GM18502 (cell line): ENCODE data around the gene CHSY3.

Experiments used
- ATAC-seq: cut with Tn5 transposase; IDR thresholded peaks from one replicate; pipeline ENCODE4 v1.9.1; 2021; ENCODE audit warnings: mild to moderate bottlenecking; ENCODE audit not compliant: unreplicated experiment, poor library complexity

Gene CHSY3

DNA sequence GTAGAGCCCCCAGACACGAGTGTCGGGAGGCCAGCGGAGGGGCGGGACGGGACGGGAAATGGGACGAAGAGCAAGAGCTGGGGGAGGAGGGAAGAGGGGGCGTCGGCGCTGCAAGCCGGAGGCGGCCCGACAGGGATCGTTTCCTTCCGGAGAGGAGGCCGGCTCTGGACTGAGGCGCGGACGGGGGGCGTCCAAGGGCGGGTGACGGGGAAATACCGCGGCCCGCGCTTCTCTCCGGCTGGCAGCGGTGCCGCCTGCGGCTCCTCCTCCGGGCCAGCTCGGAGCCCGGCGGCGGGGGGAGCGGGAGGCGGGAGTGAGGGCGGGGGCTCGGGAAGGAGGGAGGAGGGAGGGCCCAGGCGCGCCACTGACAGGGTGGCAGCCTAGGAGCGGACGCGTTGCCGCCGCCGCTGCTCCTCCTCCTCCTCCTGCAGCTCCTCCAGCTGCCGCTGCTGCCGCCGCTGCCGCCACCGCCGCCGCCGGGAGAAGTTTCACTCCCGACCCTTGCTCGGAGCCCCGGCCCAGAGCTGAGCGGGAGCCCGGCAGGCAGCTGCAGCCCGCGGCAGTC, at the start of gene CHSY3:
Gene CHSY3 (plus strand): TSS at position 364 of the 565 bp plus-strand sequence.
- peak; percentile 72 for ATAC-seq

DNA sequence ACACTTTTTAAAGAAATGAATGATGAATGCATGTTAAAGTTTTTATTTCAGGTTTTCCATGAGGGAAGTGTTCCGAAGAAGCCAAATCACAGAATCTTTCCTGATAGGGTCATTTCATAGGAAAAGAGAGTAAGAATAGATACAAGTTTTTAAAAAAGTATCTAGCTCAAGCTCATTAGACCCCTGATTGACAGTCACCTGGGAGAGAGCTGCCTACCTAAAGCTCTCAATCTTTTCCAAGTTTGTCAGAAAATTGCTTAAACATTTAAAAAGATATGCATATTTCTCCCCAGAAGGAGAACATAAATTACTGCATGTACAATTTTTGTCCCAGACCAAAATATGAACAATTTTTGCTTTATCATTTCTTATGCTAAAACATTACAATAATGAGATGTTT, 47.9 kb upstream of the CHSY3 start:
- no peak for ATAC-seq

DNA sequence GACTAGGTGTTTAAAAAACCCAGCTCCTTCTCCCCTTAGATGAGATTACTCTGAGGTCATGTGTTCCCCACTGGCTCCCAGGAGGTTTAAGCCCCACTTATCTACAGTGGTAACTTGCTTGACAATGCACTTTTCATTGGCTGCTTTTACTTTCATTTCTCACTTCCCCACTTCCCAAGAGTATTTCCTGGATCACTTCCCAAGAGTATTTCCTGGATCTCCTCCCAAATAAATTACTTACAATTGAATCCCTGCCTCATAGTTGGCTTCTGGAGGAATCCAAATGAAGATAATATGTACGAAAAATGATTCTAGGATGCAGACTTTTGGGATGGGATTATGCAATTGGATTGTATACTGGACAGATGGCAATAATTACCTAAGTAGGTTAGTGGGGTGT, 47.1 kb upstream of the CHSY3 start:
- no peak for ATAC-seq

DNA sequence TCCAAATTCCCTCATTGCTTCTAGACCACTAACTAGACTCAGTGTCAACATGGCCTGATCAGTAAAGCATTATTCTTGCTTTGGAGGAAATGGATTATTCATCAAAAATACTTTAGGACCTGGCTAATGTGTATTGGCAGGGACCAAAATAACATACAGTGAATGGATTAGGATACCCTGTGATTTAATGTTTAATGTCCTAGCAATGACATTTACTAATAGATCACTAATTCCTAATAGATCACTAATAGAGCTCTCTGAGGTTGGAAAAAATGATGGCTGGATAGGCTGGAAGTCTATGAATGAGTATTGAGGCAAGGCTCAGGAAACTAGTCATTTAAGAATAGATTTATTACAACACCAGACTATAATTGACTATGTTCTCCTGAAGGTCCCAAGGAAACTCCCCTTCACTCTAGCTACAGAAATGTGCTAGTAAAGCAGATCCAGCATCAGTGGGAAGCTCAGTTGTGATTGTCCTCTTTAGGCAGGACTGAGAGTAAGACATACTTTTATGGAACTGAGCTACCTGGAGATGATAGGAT, 46.1 kb upstream of the CHSY3 start:
- ATAC-seq: no peak

DNA sequence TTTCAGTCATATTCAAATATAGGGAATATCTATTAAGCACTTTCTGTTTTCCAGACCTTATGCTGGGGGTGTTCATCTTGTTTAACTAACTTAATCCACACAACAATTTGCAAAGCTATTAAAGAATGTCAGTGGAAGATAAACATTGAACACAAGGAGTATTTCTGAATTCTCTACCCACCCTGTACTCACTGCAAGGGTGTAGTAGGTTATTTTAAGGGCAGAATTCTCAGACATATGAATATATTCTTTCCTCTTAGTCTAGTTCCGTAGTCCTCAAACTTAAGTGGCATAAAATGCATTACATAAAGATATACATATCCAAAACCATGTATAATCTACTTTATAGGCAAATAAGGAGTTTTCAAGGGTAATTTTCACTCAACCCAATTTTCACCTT, 19.9 kb upstream of the CHSY3 start:
- no peak for ATAC-seq

DNA sequence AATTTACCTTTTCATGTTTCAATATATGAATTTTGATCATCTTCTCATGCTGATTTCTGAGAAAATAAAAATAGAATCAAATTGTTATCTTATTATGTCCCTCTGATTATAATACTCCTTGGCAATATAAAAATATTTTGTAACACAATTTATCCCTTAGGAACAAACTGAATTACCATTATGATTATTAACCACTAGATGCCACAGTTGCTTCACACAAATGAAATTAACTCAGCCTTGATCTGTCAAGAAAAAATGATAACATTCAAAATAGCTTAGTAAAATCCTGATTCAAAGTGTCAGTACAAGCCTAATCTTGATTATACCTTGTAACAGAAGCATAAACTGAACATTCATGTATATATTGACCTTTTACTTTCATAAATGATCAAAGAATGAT, 4.8 kb upstream of the CHSY3 start:
- no peak for ATAC-seq

DNA sequence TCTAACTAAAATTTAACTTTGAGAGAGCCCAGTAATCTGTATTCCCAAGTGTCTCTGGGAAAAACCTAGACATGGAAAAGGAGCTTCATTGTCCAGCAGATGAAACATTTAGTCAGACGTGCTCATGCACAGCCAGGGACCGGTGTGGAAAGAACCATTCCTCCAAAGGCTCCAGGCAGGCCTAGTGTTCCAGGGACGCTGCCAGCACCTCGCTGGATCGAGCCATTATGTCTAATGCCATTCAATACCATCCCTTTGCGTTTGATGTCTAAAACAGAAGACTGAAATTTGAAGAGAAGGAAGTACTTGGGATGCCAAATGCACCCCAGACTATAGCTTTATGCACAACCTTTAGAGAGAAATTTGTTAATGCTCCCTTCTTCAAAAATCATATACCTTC, 1.4 kb upstream of the CHSY3 start:
- no peak for ATAC-seq

DNA sequence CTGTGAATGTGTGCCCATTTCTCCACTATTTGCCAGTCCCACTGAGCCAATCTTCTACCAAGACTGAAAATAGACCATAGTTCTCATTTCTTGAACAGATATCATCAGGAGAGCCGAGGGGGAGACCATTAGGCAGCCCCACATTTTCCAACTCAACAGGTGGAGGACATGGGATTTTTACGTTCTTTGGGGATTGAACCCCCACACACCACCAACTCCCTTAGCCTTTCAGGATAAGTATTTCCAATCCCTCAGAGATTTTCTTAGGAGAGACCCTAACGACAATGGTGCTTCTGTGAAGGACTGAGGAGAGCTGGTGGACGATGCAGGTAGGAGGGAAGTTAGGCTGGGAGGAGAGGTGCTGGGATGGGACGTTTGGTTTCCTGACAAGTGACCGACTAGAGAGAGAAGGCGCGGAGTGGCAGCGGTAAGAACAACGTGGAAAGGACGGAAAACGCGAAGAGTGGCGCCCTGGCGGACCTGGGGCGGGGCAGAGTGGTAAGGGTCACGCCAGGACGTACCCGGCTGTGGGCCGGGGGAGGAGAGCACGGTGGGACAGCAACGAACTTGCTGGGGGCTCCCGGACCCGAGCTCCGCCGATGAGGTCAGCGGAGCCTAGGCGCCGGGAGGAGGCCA, 681 bp upstream of the CHSY3 start:
- no peak for ATAC-seq

DNA sequence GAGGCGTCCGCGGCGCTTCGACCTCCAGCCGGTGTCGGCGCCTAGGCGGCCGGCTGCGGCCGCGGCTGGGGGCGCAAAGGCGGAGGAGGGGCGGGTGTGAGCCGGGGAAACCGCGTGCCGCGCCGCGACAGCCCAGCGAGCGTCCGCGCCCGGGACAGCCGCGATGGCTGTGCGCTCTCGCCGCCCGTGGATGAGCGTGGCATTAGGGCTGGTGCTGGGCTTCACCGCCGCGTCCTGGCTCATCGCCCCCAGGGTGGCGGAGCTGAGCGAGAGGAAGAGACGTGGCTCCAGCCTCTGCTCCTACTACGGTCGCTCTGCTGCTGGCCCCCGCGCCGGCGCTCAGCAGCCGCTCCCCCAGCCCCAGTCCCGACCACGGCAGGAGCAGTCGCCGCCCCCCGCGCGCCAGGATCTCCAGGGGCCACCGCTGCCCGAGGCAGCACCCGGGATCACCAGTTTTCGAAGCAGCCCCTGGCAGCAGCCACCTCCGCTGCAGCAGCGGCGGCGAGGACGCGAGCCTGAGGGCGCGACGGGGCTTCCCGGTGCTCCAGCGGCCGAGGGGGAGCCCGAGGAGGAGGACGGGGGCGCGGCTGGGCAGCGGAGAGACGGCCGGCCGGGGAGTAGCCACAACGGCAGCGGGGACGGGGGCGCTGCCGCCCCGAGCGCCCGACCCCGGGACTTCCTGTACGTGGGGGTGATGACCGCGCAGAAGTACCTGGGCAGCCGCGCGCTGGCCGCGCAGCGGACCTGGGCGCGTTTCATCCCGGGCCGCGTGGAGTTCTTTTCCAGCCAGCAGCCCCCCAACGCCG, 605 bp downstream of the CHSY3 start:
- peak; percentile 45 for ATAC-seq

DNA sequence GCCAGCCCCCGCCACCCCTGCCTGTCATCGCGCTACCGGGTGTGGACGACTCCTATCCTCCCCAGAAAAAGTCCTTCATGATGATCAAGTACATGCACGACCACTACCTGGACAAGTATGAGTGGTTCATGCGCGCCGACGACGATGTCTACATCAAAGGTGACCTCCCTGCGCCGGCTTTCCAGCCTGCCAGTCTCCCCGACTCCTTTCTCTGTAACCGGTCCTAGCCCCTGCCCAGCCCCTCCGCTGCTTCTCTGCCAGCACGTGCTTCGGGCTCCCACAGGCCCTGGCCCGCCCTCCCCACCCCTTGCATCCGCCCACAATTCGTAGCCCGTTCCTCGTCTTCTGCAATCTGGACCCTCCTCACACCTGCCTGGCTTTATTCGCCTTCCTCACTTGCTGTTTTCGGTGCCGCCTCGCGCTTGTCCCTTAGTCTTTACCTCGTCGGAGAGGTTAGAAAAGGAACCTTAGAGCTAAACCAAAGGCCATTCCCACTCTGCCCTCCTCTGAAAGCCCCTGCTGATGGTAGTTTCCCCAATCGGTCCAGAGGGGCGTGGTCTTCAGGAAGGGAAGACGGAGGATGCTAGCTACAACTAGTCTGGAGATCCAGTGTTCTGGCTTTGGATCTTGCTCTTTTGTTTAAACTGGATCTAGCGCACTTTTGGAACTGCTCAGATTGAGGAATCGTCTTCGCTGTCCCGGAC, 1.4 kb downstream of the CHSY3 start:
- no peak for ATAC-seq

DNA sequence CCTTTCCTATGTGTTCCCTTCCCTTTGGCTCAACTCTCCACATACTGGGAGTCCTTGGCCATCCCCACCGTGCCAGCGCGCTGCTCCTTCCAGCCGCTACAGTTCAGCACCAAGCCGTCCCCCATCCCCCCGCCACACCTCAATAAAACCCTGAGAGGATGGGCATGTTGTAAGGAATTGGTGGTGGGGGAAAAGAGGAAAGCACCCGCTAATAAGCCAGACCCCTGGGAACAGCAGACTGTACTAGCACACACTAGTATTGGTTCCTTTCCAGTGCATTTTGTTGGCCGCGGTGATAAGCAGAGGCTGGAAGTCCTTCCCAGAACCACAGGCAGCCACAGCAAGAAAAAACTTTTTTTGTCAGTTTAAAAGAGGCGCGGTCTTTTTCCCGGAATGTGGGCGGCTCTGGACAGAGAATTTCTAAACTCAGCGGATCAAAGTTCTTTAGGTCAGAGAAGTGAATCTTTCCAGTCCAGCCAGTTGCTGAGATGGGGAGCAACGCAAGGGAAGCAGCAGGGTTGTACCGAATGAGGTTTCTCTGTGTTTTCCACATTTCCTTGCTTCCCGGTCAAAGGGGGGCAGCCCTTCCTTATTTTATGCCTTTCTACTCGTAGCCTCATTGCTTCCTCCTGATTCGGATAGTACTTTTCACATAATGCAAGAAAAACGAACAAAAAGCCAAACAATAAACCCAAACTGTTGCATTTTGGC, 2.1 kb downstream of the CHSY3 start:
- ATAC-seq: no peak

DNA sequence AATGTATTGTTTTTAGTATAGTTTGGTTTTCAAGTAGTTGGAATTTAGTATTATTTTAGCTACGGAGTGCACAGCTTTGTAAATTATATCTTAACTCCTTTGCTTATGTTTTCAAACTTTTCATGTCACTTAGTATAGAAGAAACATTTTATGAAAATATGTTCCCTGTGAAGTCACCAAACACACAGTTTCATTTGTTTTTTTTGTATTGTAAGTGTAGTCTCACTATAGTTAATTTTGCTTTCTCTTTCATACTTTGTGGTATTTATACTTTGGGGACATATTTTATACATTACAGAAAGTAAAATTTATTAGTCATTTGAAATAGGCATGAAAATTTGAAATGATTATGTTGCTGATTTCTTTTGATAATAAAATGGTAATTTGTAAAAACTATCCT, 5.0 kb downstream of the CHSY3 start:
- ATAC-seq: peak; percentile 41

DNA sequence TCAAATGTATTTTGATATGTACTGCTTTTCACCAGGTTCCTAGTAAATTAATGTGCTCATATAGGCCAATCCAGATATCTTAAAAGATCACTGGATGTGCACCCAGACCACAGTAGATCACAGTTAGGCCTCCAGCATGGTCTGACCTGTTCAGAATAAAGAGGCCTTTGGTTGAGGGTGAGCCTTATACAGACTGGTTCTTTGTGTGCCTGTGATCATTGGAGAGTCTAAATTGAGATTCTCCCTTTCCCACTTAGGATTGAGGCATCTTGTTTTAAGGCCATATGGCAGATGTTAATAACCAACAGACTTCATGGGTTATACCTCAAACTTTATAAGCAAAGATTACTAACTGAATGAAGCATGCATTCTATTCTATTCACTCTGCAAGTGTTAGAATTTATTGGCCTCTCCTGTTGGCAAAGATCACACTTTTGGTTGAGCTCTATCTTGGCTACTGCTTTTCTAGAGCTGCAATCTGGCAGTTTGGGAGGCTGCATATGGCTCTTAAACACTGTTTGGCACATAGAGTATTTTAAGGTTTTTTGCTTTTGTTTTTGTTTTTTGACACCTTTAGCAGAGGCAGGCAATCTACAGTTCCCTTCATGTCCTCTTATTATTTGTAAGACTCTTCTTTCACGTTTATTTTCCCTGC, 8.5 kb downstream of the CHSY3 start:
- ATAC-seq: no peak

DNA sequence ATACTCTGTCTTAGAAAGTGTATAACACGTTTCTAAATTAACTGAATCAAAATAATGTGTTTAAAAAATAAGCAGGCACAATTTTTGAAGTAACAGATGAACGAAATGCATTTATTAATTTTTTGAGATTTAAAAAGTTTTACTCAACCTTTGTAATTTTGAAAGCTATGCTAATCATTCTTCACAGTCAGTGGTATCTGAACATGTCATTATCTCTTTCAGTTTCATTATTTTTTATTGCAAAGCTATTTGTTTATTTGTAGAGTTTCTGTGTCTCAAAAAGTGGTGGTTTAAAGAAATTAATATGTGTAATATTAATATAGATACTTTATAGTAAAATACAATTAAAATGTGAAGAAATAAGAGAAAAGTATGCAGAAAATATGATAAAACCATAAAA, 11.2 kb downstream of the CHSY3 start:
- no peak for ATAC-seq

DNA sequence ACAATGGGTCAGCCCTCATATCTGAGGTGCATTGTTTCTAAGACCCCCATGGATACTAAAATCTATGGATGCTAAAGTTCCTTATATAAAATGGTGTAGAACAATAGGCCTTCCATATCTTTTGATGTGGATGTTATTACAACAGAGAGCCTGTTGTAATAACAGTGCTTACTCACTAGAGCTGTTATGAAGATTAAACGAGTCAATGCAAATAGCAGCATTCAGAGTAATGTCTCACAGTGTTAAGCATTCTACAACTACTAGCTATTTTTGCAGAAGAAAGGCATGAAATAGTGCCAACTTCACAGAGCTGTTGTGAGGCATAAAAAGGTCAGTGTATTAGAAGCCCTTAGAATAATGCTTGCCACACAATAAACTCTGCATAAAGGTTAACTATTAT, 13.0 kb downstream of the CHSY3 start:
- ATAC-seq: no peak

DNA sequence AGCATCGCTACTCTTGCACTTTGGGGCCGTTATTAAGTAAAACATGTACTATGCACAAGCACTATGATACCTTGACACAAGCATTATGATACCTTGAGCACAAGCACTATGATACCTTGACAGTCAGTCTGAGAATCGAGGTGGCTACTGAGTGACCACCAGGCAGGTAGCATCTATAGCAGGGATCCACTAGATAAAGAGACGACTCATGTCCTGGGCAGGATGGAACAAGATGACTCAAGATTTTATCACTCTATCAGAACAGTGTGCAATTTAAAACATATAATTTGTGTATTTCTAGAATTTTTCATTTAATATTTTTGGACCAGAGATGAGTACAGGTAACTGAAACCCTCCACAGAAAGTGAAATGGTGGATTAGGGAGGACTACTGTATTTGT, 16.9 kb downstream of the CHSY3 start:
- ATAC-seq: no peak

DNA sequence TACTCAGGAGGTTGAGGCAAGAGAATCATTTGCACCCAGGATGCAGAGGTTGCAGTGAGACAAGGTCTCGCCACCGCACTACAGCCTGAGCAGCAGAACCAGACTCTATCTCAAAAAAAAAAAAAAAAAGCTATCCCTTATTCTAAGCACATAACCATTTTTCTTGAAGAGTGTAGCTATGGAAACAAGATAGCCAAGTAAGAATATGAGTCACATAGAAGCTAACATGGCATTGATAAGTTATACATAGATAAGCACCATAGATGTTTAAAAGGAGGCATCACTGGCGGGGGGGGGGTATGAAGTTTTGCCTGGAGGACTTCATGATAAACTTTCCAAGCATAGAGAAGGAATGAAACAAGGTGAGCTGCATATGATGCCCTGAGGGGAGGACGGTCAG, 26.0 kb downstream of the CHSY3 start:
- no peak for ATAC-seq

DNA sequence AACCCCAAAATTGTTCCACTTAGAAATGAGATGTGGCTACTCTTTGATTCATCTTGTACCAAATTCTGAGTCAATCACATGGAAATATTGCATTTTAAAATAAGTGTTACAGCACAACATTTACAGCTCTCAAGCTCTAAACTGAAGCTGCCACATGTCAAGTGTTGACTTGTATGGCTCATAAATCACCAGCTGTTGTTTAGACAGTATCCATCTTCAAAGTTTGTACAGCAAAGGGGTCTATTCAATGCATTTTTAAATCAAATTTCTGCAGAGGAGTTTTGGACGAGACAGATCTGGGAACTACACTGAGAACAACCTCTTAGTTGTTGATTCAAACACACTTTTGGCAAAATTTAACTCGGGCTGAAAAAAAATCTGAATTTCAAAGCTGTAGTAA, 31.4 kb downstream of the CHSY3 start:
- no peak for ATAC-seq

DNA sequence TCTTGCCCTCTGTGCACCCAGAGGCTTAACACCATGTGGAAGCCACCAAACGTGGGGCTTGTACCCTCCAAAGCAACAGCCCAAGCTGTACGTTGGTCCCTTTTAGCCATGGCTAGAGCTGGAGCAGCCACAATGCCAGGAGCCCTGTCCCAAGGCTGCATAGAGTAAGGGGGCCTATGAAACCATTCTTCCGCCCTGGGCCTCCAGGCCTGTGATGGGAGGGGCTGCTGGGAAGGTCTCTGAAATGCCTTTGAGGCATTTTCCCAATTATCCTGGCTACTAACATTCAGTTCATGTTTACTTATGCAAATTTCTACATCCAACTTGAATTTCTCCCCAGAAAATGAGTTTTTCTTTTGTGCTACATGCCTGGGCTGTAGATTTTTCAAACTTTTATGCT, 33.8 kb downstream of the CHSY3 start:
- ATAC-seq: no peak

DNA sequence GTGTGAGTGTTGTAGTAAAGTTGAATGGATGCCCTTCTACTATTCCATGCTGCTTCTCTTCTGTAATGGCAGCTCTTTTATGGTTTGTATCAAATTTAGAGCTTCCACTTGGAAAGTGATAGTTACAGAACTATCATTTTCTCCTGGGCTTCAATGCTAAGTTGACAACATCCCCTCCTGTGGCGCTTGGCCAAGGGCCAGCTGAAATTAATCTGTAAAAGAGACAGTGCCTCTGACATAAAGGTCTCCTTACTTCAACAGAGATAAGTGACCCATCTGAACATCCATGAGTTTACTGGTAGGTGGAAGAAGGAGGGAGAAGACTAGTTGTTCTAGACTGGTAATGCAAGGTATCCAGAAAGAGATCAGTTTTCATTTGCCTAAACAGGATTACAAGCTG, 39.7 kb downstream of the CHSY3 start:
- no peak for ATAC-seq
